ENCODE data around the gene ZNF749. TPM values are rescaled to one million over a fixed set of nuclear protein-coding genes. Genes with fewer than 3 reads are reported as not detected.

The ZNF749 gene
- 23.3 TPM for total RNA-seq (ENCODE audit: unreplicated experiment)
- long read RNA-seq, transcript ZNF749-203 (2 exons, 677 nt), result major isoform, 6 of 11 reads
- long read RNA-seq, partial matches to known transcripts, result 0 of 11 reads
- long read RNA-seq, other reads (novel, unspliced or antisense), result 5 of 11 reads

- peaks cover 20% of the 10 kb centered on the region for H3K36me3 Mint-ChIP-seq (ENCODE audit: unreplicated experiment)
- H3K9me3 Mint-ChIP-seq (ENCODE audit: unreplicated experiment), result peaks cover 12% of the 10 kb centered on the region
These were observed at the start of gene ZNF749 for GRCh38 chr19:57435062-57435978. Gene ZNF749, plus strand, starts transcription at chr19:57435325. Its CDS starts 254 bp downstream, at chr19:57435579.

GRCh38 chr19:57389194-57389729 lies 45.9 kb upstream of the ZNF749 start:
- Mint-ChIP-seq H3K36me3 (ENCODE audit: unreplicated experiment) (peaks cover 2% of the 10 kb centered on the region), H3K4me3 (ENCODE audit: unreplicated experiment) (peak overlapping the region; percentile 98), H3K27ac (ENCODE audit: unreplicated experiment) (peak overlapping the region; percentile 92), H3K9me3 (ENCODE audit: unreplicated experiment) (peaks cover 8% of the 10 kb centered on the region), H3K4me1 (ENCODE audit: low read depth, unreplicated experiment) (peaks cover 5% of the 10 kb centered on the region), H3K27me3 (ENCODE audit: unreplicated experiment) (peaks cover 7% of the 10 kb centered on the region)
- no peak for DNase-seq
- TF ChIP-seq CTCF (IDR thresholded peaks at IDR 0.05; ENCODE audit: partially characterized antibody, unreplicated experiment), result no peak

More at GRCh38 chr19:57435062-57435978, at the start of gene ZNF749:
- Mint-ChIP-seq H3K4me1 (ENCODE audit: low read depth, unreplicated experiment) (peaks cover 12% of the 10 kb centered on the region), H3K27me3 (ENCODE audit: unreplicated experiment) (peaks cover 8% of the 10 kb centered on the region), H3K4me3 (ENCODE audit: unreplicated experiment) (peak within 1 kb of the TSS; percentile 92), H3K27ac (ENCODE audit: unreplicated experiment) (peak within 1 kb of the TSS; percentile 94)
- TF ChIP-seq CTCF (IDR thresholded peaks at IDR 0.05; ENCODE audit: partially characterized antibody, unreplicated experiment), result no peak
- DNase-seq, result peak; percentile 96

- Mint-ChIP-seq H3K4me3 (ENCODE audit: unreplicated experiment) (peak within 1 kb of the TSS; percentile 98), H3K9me3 (ENCODE audit: unreplicated experiment) (peaks cover 11% of the 10 kb centered on the region), H3K4me1 (ENCODE audit: low read depth, unreplicated experiment) (peaks cover 5% of the 10 kb centered on the region), H3K36me3 (ENCODE audit: unreplicated experiment) (peaks cover 6% of the 10 kb centered on the region), H3K27me3 (ENCODE audit: unreplicated experiment) (peaks cover 7% of the 10 kb centered on the region), H3K27ac (ENCODE audit: unreplicated experiment) (peak within 1 kb of the TSS; percentile 92)
- DNase-seq, result peak; percentile 97
- no peak for TF ChIP-seq CTCF (IDR thresholded peaks at IDR 0.05; ENCODE audit: partially characterized antibody, unreplicated experiment)
These were observed 45.2 kb upstream of the ZNF749 start, which contains the start of gene ZNF548 for GRCh38 chr19:57389730-57390598. Gene ZNF548, plus strand, starts transcription at chr19:57389854. Its CDS starts 246 bp downstream, at chr19:57390100.

GRCh38 chr19:57395710-57396109 lies 39.4 kb upstream of the ZNF749 start:
- no peak for TF ChIP-seq CTCF (IDR thresholded peaks at IDR 0.05; ENCODE audit: partially characterized antibody, unreplicated experiment)
- DNase-seq, result no peak
- H3K4me3 Mint-ChIP-seq (ENCODE audit: unreplicated experiment), result no peak overlapping the region
- H3K9me3 Mint-ChIP-seq (ENCODE audit: unreplicated experiment), result peaks cover 5% of the 10 kb centered on the region
- peaks cover 4% of the 10 kb centered on the region for H3K4me1 Mint-ChIP-seq (ENCODE audit: low read depth, unreplicated experiment)
- H3K27me3 Mint-ChIP-seq (ENCODE audit: unreplicated experiment), result no peaks in the 10 kb centered on the region
- no peak overlapping the region for H3K27ac Mint-ChIP-seq (ENCODE audit: unreplicated experiment)
- H3K36me3 Mint-ChIP-seq (ENCODE audit: unreplicated experiment), result peaks cover 28% of the 10 kb centered on the region

Measured in glutamatergic neuron (in vitro differentiated cells).